Dedifferentiated amniotic fluid mesenchymal stem cell (primary cell): ENCODE results near the gene RSPO1.
"Not testable (repeated sequence)": the region's sequence is repeated elsewhere in the genome, so short reads cannot be mapped to it uniquely, and the experiment has no call there.

Source experiments
- DNase-seq: peaks from one replicate; pipeline ENCODE4 v3.0.0-alpha.2; 2016; ENCODE audit errors: extremely low spot score

RSPO1 gene

GRCh38 chr1:37620707-37621106 lies 14.0 kb downstream of the RSPO1 start:
- no peak for DNase-seq

DNA sequence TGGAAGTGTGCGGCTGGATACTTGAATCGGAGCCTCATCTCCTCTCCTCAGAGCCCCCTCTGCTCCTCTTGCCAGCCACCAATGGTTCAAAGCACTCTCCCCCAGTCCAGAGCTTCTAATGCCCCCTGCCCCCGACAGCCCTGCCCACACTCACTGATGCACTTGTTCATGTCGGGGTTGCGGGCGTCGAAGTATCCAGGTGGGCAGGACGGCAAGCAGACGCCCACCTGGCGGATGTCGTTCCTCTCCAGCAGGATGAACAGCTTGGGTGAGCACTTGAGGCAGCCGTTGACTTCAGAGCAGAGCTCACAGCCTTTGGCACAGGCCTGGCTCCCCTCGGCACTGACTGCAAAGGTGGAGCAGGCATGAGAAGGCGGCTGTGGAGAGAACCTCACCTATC lies 18.4 kb downstream of the RSPO1 start:
- no peak for DNase-seq

GRCh38 chr1:37614105-37614504 lies 20.6 kb downstream of the RSPO1 start:
- no peak for DNase-seq

DNA sequence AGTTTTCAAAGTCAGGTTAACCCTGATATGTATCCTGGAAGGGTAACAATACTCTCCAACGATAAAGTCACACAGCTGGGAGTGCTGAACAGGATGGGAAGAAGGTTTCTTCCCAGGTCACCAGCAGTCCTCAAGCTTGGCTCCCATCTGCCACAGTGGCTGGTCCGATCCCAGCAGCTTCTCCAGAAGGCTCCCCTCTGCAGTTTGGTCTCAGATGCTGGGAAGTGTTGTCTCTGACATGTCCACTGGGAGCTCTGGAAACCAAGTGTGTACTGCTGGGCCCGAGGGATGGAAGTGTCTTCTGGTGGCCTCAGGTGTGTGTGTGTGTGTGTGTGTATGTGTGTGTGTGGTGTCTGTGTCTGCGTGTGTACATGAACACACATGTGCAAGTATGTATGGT lies 22.5 kb downstream of the RSPO1 start:
- no peak for DNase-seq

DNA sequence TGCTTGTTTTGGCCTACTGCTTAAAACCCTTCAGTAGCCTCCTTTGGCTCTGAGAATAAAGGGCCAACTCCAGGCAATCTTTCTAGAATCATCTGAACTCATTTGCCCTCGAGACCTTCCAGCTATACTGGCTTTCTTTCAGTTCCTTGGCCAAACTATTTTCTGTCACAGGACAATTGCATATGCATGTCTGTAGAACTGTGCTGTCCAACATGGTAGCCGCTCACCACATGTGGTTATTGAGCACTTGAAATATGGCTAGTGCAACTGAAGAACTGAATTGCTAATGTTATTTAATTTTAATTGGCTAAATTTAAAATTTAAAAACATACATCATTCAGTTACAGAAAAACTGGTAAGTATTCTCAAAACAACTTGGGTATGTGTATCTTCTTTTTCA lies 24.7 kb downstream of the RSPO1 start:
- no peak for DNase-seq

DNA sequence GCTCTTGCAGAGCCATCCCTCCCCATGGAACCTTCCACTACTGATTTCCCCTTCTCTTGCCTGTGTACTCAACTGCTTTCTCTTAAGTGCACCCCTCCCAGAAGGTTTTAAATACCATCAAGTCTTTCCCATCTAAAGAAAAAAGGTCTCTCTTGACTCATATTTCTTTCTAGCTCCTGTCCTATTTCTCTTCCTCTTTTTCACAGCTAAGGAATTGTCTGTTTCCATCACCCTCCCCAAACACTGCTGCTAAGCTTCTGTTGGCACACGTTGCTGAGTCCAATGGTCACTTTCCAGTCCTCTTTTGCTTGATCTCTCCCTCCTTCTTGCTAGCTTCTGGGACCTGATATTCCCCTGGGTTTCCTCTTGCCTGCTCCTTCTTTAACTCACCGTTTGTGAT lies 25.7 kb downstream of the RSPO1 start:
- DNase-seq: no peak

GRCh38 chr1:37606481-37607263 lies 28.0 kb downstream of the RSPO1 start:
- peak; percentile 35 for DNase-seq

- DNase-seq: no peak
Observed at GRCh38 chr1:37605806-37606474, 28.8 kb downstream of the RSPO1 start.

- no peak for DNase-seq
Observed at GRCh38 chr1:37605061-37605650, 29.5 kb downstream of the RSPO1 start.

DNA sequence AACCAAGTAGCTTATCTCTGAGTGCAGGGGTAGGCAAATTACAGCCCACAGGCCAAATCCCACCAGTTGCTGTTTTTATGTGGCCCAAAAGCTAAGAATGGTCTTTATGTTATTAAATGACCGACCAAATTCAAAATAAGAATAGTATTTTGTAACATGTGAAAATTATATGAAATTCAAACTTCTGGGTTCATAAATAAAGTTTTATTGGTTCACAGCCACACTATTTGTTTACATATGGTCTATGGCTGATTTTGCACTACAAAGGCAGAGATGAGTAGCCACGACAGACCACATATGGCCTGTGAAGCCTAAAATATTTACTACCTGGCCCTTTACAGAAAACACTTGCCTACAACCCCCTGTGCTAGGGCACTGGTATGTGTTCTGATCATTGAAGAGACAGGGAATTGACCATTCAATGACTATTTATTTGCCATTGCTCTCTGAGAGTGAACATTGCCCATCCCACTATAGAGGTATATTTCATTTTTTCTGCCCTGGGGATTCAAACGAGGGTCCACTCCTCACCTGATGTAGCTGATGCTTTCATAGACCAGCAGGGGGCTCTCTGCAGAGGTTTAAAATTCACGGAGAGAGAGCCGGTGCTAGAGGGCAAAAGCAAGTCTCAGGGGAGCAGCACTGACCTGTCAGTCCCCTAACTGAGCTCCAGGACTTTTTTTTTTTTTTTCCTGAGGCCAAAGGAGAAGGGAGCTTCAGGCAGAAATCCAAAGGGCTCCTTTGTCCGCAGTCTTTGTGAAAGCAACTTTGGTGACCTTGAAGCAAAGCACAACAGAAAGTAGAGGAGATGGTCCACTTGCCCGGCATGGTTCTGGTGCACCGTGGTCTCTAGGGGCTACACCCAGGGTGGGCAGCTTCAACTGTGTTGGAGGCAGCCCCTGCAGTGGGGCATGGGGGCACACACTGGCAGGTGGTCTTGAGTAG lies 31.7 kb downstream of the RSPO1 start:
- DNase-seq: peak; percentile 38

DNA sequence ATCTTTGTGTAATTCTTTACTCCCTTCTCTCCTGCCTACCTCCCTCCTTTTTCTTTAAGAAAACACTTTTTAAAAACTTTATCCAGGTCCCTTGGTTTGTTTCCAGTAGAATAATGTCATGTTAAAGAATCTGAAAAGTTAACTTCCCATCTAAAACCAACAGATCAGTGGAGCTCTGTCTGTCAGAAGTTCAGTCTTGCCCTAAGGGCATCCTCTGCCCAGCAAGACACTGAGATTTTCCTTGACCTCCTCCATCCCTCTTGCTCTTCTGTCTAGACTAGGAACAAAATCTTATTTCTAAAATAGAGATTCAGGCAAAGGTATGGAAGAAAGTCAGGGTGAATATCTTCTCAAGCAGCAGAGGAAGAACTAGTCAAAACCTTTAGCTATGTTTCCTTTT lies 33.3 kb downstream of the RSPO1 start:
- no peak for DNase-seq

DNA sequence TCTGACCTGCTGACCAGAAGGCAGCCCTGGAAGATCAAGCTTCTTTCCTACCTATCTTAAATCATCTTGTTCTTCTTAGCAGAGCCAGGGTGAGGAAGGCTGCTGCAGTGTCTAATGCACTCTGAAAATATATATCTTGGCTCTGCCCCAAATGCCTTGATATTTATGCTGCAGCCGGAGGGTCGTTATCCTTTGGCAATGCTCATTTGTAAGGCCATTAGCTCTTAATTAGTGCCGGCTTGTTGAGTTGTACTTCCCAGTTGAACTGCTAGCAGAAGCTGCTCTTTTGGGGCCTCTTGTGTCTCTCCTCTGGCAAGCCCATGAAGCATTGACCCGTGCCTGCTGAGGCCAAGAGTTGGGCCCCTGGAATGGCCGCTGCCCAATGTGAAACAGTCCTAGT lies 34.8 kb downstream of the RSPO1 start:
- no peak for DNase-seq

- no peak for DNase-seq
Observed at GRCh38 chr1:37596182-37596667, 38.5 kb downstream of the RSPO1 start.

DNA sequence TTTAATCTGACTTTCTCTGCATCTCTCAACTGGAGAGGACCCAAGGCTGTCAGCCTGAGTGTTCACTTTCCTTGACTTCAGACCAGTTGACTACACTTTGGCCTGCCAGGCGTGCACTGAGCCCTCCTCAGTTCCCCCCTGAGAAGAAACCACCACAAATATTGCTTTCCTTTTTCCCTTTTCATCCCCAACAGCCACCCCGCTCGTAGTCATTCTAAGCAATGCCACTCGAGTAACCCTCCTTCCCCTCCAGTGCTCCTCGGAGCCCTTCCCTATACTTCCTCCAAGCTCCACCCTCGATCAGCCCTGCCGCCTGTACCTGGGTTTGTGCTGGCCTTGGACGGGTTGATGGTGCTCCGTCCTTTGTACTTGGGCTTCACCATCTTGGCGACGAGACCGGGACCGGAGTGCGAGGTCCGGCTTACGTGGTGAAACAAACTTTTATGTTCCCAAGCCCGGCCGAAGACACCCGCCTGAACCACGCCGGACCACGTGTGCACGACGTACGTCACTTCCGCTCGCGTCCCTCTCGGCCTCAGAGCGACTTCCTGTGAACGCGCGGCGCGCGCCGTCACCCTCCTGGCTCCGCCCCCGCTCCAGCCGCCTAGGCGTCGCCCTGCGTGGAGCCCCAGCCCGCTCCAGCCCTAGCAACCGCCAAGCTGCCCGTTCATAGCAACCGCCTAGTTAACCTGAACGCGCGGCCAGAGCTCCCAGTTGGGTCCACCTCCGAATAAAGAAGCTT lies 39.1 kb downstream of the RSPO1 start, which contains the start of gene GNL2:
TSS of gene GNL2 (minus strand) at position 498 of the 742 bp plus-strand sequence. CDS start at position 383, 115 bp downstream.
- DNase-seq: peak; percentile 97

DNA sequence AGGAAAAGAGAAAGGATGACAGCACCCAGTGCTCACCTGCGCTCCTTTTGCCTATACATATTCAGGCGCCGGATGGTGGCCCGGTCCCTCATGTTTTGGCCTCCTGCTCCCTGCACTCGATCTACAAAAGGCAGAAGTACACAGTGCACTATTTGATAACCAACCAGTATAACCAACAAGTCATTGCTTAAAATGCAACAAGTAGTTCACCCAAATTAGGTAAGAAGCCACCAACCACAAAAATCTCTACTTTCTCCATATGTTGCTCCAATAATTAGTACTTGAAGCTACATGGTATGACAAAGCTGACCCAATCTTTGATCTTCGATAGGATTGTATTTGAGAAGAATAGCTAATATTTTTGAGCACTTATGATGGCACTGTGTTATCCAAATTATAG lies 41.0 kb downstream of the RSPO1 start:
- no peak for DNase-seq

DNA sequence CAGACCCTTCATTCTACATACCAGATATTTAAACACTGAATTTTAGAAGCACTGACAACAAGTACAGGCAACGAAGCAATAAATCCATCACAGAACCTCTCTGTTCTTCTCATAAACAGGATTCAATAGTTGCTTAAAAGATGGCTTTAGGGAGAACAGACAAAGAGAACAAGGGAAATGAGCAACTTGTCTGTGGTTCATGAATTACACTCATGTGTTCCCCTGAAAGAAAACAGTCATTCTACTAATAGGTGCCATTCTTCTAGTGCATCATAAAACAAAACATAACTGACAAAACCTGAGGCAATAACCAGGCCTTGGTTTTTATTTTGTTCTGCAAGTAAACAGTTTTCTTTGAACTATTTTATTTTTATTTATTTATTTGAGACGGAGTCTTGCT lies 45.8 kb downstream of the RSPO1 start:
- no peak for DNase-seq

DNA sequence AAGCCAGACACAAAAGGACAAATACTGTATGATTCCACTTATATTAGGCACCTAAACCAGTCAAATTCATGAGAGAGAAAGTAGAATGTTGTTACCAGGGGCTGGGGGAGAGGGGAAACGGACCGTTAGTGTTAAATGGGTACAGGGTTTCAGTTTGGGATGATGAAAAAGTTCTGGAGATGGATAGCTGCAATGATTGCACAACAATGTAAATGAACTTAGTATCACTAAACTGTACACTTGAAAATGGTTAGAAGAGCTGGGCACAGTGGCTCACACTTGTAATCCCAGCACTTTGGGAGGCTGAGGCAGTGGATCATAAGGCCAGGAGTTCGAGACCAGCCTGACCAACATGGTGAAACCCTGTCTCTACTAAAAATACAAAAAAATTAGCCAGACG lies 50.1 kb downstream of the RSPO1 start:
- DNase-seq: not testable (repeated sequence)

DNA sequence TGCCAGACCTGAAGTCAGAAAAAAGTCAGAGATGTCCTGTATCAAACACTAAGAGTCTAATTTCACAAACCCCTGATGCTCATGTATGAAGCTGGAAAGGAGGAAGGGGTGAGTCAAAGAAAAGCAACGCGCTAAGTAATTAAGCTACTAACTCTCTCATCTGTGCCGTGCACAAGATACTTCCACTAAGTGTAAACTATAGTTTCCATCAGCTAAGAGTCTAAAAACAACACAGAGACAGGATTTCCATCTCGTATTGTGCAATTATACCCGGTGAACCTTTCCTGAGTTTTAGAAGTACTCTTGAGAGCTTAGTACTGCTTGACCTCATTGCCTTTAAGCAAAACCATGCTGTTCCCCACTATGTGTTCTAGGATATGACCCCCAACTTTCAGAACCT lies 59.0 kb downstream of the RSPO1 start:
- DNase-seq: no peak

- DNase-seq: peak; percentile 37
Observed at GRCh38 chr1:37574834-37575480, 59.7 kb downstream of the RSPO1 start.

GRCh38 chr1:37570528-37571334 lies 64.0 kb downstream of the RSPO1 start:
- DNase-seq: no peak
